H1 (cell line): ENCODE measurements around the gene YTHDF2. TPM values are rescaled to one million over a fixed set of nuclear protein-coding genes. Genes with fewer than 3 reads are reported as not detected.

Experiments used
- CTCF ChIA-PET: fragments of 300-600 bp; sonication (Branson Sonifier 250); formaldehyde crosslinking; loops from one replicate; lab custom pipeline; 2021; ENCODE audit not compliant: partially characterized antibody; lab: Charles Lee
- POLR2A ChIA-PET: fragments of 300-600 bp; sonication (Branson Sonifier 250); formaldehyde crosslinking; loops from one replicate; lab custom pipeline; 2021; ENCODE audit warnings: inconsistent platforms; ENCODE audit not compliant: partially characterized antibody; lab: Charles Lee
- DNase-seq, 2 experiments: peaks; one replicate each; pipeline versions ENCODE4 v3.0.0 to v3.0.0-alpha.2; 2010 to 2022; ENCODE audit warnings: low spot score in 2 of 2, low read depth in 1 of 2, mixed read lengths in 1 of 2
- FAIRE-seq: peaks from 2 replicates; lab custom pipeline; 2011; peaks lifted over from hg19 to GRCh38; lab: Jason Lieb, UNC
- H2AFZ ChIP-seq: 2 replicates; pipeline ENCODE4 v1.8.1; 2012; ENCODE audit warnings: low read length, inconsistent platforms
- H2AK5ac ChIP-seq: 2 replicates; pipeline ENCODE4 v1.6.1; 2013; ENCODE audit warnings: low read depth, low read length
- H2BK120ac ChIP-seq: replicated peaks from 2 replicates; pipeline ENCODE3; 2013; ENCODE audit warnings: low read depth, low read length, inconsistent platforms
- H2BK12ac ChIP-seq: 2 replicates; pipeline ENCODE4 v1.6.1; 2013; ENCODE audit warnings: low read depth, low read length
- H2BK15ac ChIP-seq: 2 replicates; pipeline ENCODE4 v1.6.1; 2013; ENCODE audit warnings: low read length
- H2BK20ac ChIP-seq: 2 replicates; pipeline ENCODE4 v1.6.1; 2013; ENCODE audit warnings: low read length
- H2BK5ac ChIP-seq: 2 replicates; pipeline ENCODE4 v1.6.1; 2013; ENCODE audit warnings: low read depth, low read length
- H3K14ac ChIP-seq: 2 replicates; pipeline ENCODE4 v1.6.1; 2013; ENCODE audit warnings: inconsistent platforms; ENCODE audit not compliant: insufficient read length
- H3K18ac ChIP-seq: 2 replicates; pipeline ENCODE4 v1.6.1; 2013; ENCODE audit warnings: low read length; ENCODE audit errors: extremely low read depth
- H3K23ac ChIP-seq: 2 replicates; pipeline ENCODE4 v1.6.1; 2013; ENCODE audit warnings: inconsistent platforms; ENCODE audit not compliant: insufficient read length
- H3K23me2 ChIP-seq: 2 replicates; pipeline ENCODE4 v1.6.1; 2013; ENCODE audit warnings: low read depth, low read length
- H3K27ac ChIP-seq: 2 replicates; pipeline ENCODE4 v1.6.1; 2011; ENCODE audit warnings: low read depth, low read length, inconsistent platforms
- H3K27me3 ChIP-seq, 4 experiments: replicated peaks in 1 of 4; 1 replicate in 1 of 4; 2 replicates in 3 of 4; pipeline versions ENCODE4 v1.6.1 to v1.8.1; 2011 to 2013; ENCODE audit warnings: low read length in 3 of 4, mild to moderate bottlenecking in 3 of 4, inconsistent platforms in 2 of 4, mixed read lengths in 2 of 4, moderate library complexity in 1 of 4; ENCODE audit not compliant: control insufficient read depth in 3 of 4, insufficient read depth in 3 of 4; ENCODE audit errors: extremely low read depth in 1 of 4
- H3K36me3 ChIP-seq, 4 experiments: 2 replicates each; pipeline versions ENCODE4 v1.6.1 to v1.8.1; 2011 to 2013; ENCODE audit warnings: mild to moderate bottlenecking in 4 of 4, low read length in 3 of 4, moderate library complexity in 2 of 4, control low read depth in 1 of 4, inconsistent platforms in 1 of 4; ENCODE audit not compliant: insufficient read depth in 4 of 4, control insufficient read depth in 2 of 4
- H3K4ac ChIP-seq: replicated peaks from 2 replicates; pipeline ENCODE3; 2013; ENCODE audit warnings: low read length, low read depth, mixed read lengths, inconsistent platforms; ENCODE audit not compliant: insufficient read length
- H3K4me1 ChIP-seq, 4 experiments: replicated peaks in 1 of 4; 1 replicate in 1 of 4; 2 replicates in 3 of 4; pipeline versions ENCODE4 v1.6.1 to v1.8.1; 2011 to 2013; ENCODE audit warnings: low read length in 3 of 4, inconsistent platforms in 2 of 4, mixed read lengths in 1 of 4; ENCODE audit not compliant: insufficient read depth in 4 of 4, control insufficient read depth in 3 of 4
- H3K4me2 ChIP-seq, 2 experiments: 2 replicates each; pipeline versions ENCODE4 v1.6.1 to v1.8.1; 2011 to 2013; ENCODE audit warnings: low read depth in 2 of 2, low read length in 2 of 2, control low read depth in 1 of 2, inconsistent platforms in 1 of 2, mild to moderate bottlenecking in 1 of 2; ENCODE audit not compliant: insufficient read depth in 1 of 2
- H3K4me3 ChIP-seq, 4 experiments: fragments of 200-600, 300-600 bp in 1 of 4; sonication (generic), shearing (Covaris generic), sonication (Bioruptor Twin) in 1 of 4; 2 replicates each; pipeline versions ENCODE4 v1.5.1 to v1.8.1; 2011 to 2016; ENCODE audit warnings: low read length in 4 of 4, low read depth in 3 of 4, control low read depth in 2 of 4, inconsistent platforms in 2 of 4, mild to moderate bottlenecking in 2 of 4, mixed read lengths in 1 of 4, moderate library complexity in 1 of 4; ENCODE audit not compliant: insufficient read depth in 2 of 4; ENCODE audit errors: extremely low read depth in 1 of 4
- H3K56ac ChIP-seq: replicated peaks from 2 replicates; pipeline ENCODE3; 2013; ENCODE audit warnings: low read depth, mild to moderate bottlenecking, mixed read lengths, low read length, inconsistent platforms; ENCODE audit not compliant: insufficient read length
- H3K79me1 ChIP-seq: 2 replicates; pipeline ENCODE4 v1.6.1; 2013; ENCODE audit warnings: low read depth, low read length, control low read depth
- H3K79me2 ChIP-seq, 2 experiments: 2 replicates each; pipeline versions ENCODE4 v1.6.1 to v1.8.1; 2012 to 2013; ENCODE audit warnings: low read length in 2 of 2, mild to moderate bottlenecking in 2 of 2, inconsistent platforms in 1 of 2; ENCODE audit not compliant: insufficient read depth in 2 of 2, control insufficient read depth in 1 of 2
- H3K9ac ChIP-seq, 4 experiments: replicated peaks in 1 of 4; 1 replicate in 1 of 4; 2 replicates in 3 of 4; pipeline versions ENCODE4 v1.6.1 to v1.8.1; 2011 to 2013; ENCODE audit warnings: low read depth in 3 of 4, low read length in 3 of 4, control low read depth in 2 of 4, mild to moderate bottlenecking in 2 of 4, moderate library complexity in 2 of 4, inconsistent platforms in 1 of 4; ENCODE audit errors: extremely low read depth in 1 of 4
- H3K9me3 ChIP-seq, 2 experiments: 2 replicates each; pipeline versions ENCODE4 v1.6.1 to v1.8.1; 2012 to 2013; ENCODE audit warnings: mild to moderate bottlenecking in 2 of 2, moderate library complexity in 2 of 2, control low read depth in 1 of 2, inconsistent platforms in 1 of 2, low read depth in 1 of 2, low read length in 1 of 2, mixed read lengths in 1 of 2; ENCODE audit not compliant: insufficient read depth in 2 of 2
- H4K20me1 ChIP-seq, 2 experiments: replicated peaks in 1 of 2; 2 replicates each; pipeline versions ENCODE3 to v1.8.1; 2011 to 2013; ENCODE audit warnings: inconsistent platforms in 2 of 2, low read length in 2 of 2, mild to moderate bottlenecking in 1 of 2; ENCODE audit not compliant: insufficient read depth in 2 of 2, control insufficient read depth in 1 of 2
- H4K5ac ChIP-seq: 2 replicates; pipeline ENCODE4 v1.6.1; 2013; ENCODE audit warnings: low read length, low read depth, mixed read lengths, inconsistent platforms; ENCODE audit not compliant: insufficient read length
- H4K8ac ChIP-seq: 2 replicates; pipeline ENCODE4 v1.8.0; 2013; ENCODE audit warnings: mild to moderate bottlenecking, moderate library complexity, low read length, inconsistent platforms; ENCODE audit not compliant: insufficient read depth; ENCODE audit errors: extremely low read depth
- H4K91ac ChIP-seq: replicated peaks from 2 replicates; pipeline ENCODE3; 2013; ENCODE audit warnings: low read length, mixed read lengths, inconsistent platforms; ENCODE audit not compliant: insufficient read length
- CEBPB ChIP-seq: IDR thresholded peaks from 2 replicates; pipeline ENCODE4 v1.6.1; 2012; ENCODE audit warnings: low read depth, low read length
- GABPA ChIP-seq: IDR thresholded peaks from 2 replicates; pipeline ENCODE4 v1.6.1; 2011; ENCODE audit warnings: mild to moderate bottlenecking, low read length, moderate library complexity, borderline replicate concordance; ENCODE audit not compliant: insufficient read depth
- JUND ChIP-seq: IDR thresholded peaks from 2 replicates; pipeline ENCODE4 v1.6.1; 2011; ENCODE audit warnings: mild to moderate bottlenecking, improper control_type of control experiment, low read length
- POU5F1 ChIP-seq: IDR thresholded peaks from 2 replicates; pipeline ENCODE4 v1.6.1; 2011; ENCODE audit warnings: low read depth, mild to moderate bottlenecking, low read length, moderate library complexity
- SIRT6 ChIP-seq: IDR thresholded peaks from one replicate; pipeline ENCODE4 v1.7.1; 2012; ENCODE audit warnings: low read length, inconsistent platforms
- SP2 ChIP-seq: IDR thresholded peaks from 2 replicates; pipeline ENCODE4 v1.6.1; 2012; ENCODE audit warnings: mild to moderate bottlenecking, low read length, inconsistent platforms
- WGBS, 2 experiments: shearing (Covaris generic) in 1 of 2; methylation state at CpG; one replicate each; pipeline versions ENCODE4 v1.1.6 to v1.1.7; 2013 to 2015; ENCODE audit warnings: low lambda C conversion rate in 2 of 2, mixed read lengths in 2 of 2, inconsistent platforms in 1 of 2, low coverage in 1 of 2, missing lambda C conversion rate in 1 of 2; ENCODE audit not compliant: insufficient replicate concordance in 2 of 2, insufficient coverage in 1 of 2, insufficient read length in 1 of 2; ENCODE audit errors: extremely low coverage in 1 of 2, missing lambda C conversion rate in 1 of 2; 5-methylcytosine and 5-hydroxymethylcytosine counted together
- polyA plus RNA-seq, 7 experiments: library from polyadenylated mRNA; depleted of rRNA in 3 of 7; stranded (reverse) in 5 of 7; unstranded in 2 of 7; fragments of >200 nt in 5 of 7; fragments of 200-250 nt in 2 of 7; gene quantifications; 1 replicate in 5 of 7; 2 replicates in 1 of 7; 4 replicates in 1 of 7; pipeline versions ENCODE4 v1.2.1 to v1.2.3, GENCODE V29; 2011 to 2013; ENCODE audit warnings: missing spikeins in 2 of 7, mixed read lengths in 2 of 7
- total RNA-seq: library from RNA; stranded (reverse); fragmentation: NEBNext Ultra II Directional; extraction: Animal tissue kit (Norgen Biotek cat#: 25700); gene quantifications from 2 replicates; pipeline ENCODE4 v1.2.1, GENCODE V29; 2021
- TF ChIP-seq, protein P1 (sequence below): IDR thresholded peaks from 2 replicates; pipeline ENCODE4 v1.6.1; 2012; ENCODE audit warnings: inconsistent platforms

Gene YTHDF2
- total and polyA plus RNA-seq, 2 of the 8 experiments (the other 6 are each of a cell fraction or from before 2014, with no cell fraction given): 128 to 164 TPM

DNA sequence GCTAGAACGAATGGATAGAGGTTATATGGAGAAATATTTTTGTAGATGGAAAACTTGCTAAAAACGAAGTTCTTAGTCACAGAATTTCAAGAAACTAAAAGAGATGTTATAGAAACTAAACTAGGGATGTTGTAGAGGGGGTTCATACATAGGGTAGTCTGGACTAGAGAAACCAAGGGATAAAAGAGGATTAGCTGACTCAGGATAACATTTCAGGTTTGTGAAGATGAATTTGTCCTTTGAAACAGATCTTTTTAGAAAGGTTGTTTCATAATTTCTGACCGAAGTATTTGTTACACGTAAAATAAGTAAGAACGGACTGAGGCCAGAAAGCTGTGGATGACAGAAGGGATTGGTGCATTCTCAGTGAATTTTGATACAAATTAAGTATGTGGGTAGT lies 13.6 kb downstream of the YTHDF2 start:
- Histone ChIP-seq H3K27ac (no peak overlapping the region), H3K14ac (no peak overlapping the region), H2BK12ac (no peak overlapping the region), H2BK20ac (no peak overlapping the region), H2BK15ac (no peak overlapping the region), H3K18ac (no peak overlapping the region), H3K4me3 (no peak overlapping the region), H2AFZ (no peak overlapping the region), H3K79me2 (peaks cover 85 to 100% of the 10 kb centered on the region in 2 experiments), H3K4ac (no peak overlapping the region), H2AK5ac (no peak overlapping the region), H4K8ac (no peak overlapping the region), H3K4me2 (no peak overlapping the region), H3K36me3 (peaks cover 3 to 52% (median 11%) of the 10 kb centered on the region in 4 experiments; a peak in 6 of 8 replicates), H4K20me1 (peaks cover 31 to 38% of the 10 kb centered on the region in 2 experiments), H2BK5ac (no peak overlapping the region), H3K23me2 (no peaks in the 10 kb centered on the region), H4K91ac (no peak overlapping the region), H3K56ac (no peak overlapping the region), H3K9ac (no peak overlapping the region), H3K4me1 (peaks cover 0 to 5% (median under 1%) of the 10 kb centered on the region in 4 experiments; a peak in 2 of 7 replicates), H3K79me1 (no peaks in the 10 kb centered on the region), H3K9me3 (no peaks in the 10 kb centered on the region), H4K5ac (no peak overlapping the region), H3K23ac (no peak overlapping the region), H2BK120ac (no peak overlapping the region), H3K27me3 (no peaks in the 10 kb centered on the region)
- WGBS, 2 experiments: 90% methylated on average over 5 of the region's 5 CpGs; no CpG with 5 or more reads in 1 of the 2 experiments
- FAIRE-seq: no peak
- CTCF ChIA-PET: interaction anchor here (1.3 to 1.8 kb wide), 2 partner anchors 92 to 127 kb away, joined by 4 to 5 read pairs; no protein-coding TSS in a partner anchor
- POLR2A ChIA-PET: interaction anchor here (0.6 to 18.9 kb wide), 7 partner anchors 9 to 421 kb away, joined by 3 to 369 read pairs (median 4); partner anchors contain the start of gene YTHDF2
- TF ChIP-seq JUND (no peak), GABPA (no peak), POU5F1 (no peak), SP2 (no peak), SIRT6 (no peak), CEBPB (no peak)
- TF ChIP-seq, protein P1, sequence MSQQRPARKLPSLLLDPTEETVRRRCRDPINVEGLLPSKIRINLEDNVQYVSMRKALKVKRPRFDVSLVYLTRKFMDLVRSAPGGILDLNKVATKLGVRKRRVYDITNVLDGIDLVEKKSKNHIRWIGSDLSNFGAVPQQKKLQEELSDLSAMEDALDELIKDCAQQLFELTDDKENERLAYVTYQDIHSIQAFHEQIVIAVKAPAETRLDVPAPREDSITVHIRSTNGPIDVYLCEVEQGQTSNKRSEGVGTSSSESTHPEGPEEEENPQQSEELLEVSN: no peak
- no peak for DNase-seq
